ENCODE results near the gene PIK3R6.

PIK3R6 gene

DNA sequence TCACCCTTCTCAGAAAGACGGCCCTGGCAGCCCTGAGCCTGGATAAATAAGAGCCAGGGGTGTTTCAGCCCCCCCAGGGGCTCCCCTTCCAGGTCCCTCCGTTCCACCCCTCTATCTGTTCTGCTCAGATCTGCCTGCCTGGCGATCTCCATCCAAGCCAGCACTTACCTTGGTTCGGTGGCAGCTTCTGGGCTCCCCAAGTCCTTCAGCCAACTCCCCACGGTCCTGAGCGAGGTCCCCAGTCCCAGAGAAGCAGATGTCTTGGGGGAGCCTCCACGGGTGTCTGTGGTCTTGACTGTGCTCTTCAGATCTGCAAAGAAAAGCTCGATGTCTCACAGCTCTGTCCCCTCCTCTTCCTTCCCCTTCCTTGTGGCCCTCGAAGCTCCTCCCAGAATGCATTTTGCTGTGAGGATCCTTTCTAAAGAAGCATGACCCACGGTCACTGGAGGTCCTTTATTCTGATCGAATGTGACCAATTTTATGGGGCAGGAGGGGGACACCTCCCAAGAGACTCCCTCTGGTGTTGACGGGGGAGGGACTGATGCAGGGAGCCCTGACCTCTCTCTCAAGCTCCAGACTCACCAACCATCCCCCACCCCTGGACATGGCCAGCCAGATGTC, at the start of gene PIK3R6:
TSS of gene PIK3R6 (minus strand) at position 314 of the 621 bp plus-strand sequence. CDS start 17,880 bp downstream, outside the sequence.
- peak; percentile 15 for DNase-seq

GRCh38 chr17:8916466-8916865, 49.0 kb upstream of the PIK3R6 start:
- DNase-seq: no peak

DNA sequence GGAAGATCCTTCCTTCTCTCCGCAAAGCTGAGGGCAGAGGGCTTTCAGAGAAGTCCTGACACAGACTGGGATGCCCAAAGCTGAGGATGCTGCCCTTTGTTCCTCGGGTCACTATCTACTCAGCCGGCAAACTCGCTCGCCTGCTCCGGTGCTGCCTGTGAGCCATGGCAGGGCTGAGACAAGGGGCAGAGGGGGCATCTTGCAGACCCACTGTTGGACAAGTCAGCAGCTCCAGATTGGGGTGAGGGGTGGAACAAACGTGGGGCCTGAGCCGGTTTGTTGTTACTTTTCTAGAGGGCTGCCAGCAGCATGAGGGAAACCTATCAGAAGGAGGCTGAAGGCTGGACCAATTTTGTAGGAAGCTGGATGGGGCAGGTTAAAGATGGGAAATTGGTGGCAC, 47.1 kb upstream of the PIK3R6 start:
- DNase-seq: no peak

- no peak for DNase-seq
These were observed 46.4 kb upstream of the PIK3R6 start for GRCh38 chr17:8913879-8914278.

DNA sequence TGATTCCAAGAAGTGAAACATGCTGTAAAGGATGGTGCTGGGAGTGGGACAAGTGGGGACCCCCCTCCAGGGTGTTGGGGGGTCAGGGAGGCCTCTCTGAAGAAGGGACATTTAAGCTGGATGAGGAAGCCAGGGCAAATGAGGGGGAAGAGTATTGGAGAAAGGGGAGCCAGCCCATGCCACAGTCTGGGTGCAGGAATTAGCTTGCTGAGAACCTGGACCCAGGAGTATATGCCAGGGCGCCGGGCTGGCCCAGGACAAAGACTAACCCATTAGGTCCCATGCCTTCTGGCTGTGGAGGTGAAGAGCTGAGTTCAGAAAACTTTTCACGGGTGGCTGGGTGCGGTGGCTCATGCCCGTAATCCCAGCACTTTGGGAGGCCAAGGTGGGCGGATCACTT, 45.6 kb upstream of the PIK3R6 start:
- DNase-seq: no peak

DNA sequence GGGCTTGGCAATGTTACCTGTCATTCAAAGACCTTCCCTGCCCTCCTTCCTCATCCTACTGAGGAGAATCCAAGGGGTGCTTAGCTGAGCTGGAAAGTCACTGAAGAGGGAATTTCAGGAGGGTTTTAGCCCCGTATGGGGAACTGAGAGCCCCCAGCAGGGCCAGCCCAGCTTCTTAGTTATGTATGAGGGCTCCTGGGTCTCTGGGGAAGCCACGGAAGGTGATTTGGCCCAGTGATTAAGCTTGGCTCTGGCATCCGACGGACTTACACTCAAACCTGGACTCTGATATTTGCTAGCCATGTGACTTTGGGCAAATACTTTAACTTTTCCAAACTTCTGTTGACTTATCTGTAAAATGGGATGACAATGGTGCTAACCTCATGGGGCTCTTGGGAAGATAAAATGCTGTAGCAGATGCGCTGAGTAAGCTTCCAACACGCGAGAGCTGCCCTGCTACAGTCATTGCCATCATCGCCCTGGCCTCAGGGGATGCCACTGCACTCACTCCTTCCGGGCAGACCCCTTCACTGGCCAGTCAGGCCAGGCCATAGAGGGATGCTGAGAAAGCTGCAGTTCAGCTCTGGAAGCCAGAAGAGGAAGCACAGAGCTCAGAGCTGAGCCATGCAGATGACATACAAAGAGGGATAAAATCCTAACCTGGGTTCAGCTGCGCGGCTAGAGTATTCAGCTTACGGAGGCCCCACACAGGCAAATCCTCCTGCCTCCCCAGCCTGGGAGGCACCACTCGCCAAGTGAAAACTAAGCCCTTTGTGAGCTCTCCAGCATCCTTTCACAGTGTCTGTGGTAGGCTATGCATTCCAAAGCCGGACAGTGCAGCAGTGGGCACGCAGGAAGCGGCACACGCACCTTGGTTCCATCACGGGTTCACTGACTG, 44.9 kb upstream of the PIK3R6 start:
- DNase-seq: no peak

DNA sequence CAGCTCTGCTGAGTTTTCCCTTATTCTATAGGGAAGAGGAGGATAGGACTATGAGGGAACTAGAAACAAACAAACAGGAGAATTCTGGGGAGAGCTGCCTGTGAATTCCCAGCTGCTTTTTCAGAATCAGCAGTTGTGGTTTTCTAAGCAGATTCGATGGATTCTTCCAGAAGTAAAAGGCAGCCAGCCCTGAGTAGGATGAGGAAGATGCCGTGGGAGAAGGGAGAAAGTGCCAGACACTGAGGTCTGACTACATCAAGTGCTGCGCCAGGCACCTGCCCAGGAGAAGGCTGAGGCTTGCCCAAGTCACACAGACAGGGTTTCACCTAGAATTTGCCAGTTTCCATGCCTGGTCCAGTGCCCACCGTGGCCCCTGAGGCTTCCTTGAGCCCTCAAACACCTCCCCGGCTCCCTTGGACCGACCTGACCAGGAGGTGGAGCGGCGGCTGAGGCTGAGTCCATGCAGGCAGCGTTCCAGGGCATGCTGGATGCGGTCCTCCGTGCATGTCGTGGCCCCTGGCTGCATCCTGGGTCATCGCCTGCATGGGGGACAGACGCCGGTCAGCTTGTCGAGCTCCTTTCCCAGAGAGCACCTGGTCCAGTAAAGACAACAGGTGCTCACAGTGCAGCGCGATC, 43.6 kb upstream of the PIK3R6 start:
- no peak for DNase-seq

- DNase-seq: no peak
These were observed 42.3 kb upstream of the PIK3R6 start for GRCh38 chr17:8909586-8910270.

DNA sequence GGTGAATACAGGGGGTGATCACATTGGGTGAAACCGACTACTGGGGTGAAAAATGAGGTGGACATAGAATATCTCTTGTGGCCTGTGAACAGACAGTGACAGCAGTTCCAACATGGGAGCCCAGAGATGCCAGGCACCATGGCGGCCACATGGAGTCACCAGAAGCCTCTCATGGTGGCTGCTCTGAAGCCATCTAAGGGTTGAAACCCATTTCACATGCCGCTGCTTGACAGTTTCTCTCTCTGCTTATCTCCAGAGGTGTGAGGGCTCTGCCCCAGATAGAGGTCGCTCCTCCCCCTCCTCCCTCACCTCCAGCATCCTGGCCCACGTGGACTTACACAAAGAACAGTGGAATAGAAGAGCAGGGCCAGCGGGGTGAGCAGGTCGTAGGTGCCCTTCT, 37.9 kb upstream of the PIK3R6 start:
- no peak for DNase-seq

GRCh38 chr17:8904686-8905085, 37.2 kb upstream of the PIK3R6 start:
- DNase-seq: no peak

- DNase-seq: no peak
These were observed 36.7 kb upstream of the PIK3R6 start for GRCh38 chr17:8904201-8904600.

GRCh38 chr17:8900626-8901585, 33.4 kb upstream of the PIK3R6 start:
- DNase-seq: no peak

GRCh38 chr17:8900207-8900606, 32.7 kb upstream of the PIK3R6 start:
- DNase-seq: no peak

DNA sequence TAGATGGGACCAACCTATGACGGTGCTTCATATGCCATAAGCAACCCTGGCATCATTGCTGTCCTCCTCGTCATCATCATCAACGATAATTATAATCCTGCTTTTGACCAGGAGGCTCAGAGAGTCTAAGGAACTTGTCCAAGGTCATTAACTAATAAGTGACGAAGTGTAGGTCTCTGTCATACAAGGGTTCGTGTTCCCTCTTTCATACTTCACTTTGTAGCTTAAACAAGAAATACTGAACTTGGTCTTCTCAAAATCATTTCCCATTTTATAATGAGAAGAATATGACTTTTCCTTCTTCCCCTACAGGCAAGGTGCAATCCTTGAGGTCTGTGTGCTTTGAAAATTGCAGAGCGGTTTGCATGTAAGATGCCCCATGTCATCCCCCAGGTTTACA, 31.2 kb upstream of the PIK3R6 start:
- DNase-seq: no peak

DNA sequence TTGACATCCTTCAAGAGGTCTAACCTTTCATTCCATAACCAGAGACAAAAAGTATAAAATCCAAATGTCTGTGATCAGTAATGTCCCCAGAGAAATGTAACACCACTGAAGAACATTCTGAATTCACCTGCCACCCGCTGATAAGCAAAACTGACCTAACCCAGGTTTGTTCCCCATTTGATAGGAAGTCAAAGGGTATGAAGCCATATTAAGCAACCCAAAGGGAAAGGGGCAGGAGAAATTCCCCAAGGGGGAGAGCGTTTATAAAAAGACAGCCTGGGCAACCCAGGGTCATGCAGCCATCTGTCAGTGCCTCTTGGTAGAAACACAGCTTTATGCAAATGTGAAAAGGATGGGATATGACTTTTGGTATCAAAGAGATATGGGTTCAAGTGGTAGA, 30.7 kb upstream of the PIK3R6 start:
- DNase-seq: peak; percentile 33

DNA sequence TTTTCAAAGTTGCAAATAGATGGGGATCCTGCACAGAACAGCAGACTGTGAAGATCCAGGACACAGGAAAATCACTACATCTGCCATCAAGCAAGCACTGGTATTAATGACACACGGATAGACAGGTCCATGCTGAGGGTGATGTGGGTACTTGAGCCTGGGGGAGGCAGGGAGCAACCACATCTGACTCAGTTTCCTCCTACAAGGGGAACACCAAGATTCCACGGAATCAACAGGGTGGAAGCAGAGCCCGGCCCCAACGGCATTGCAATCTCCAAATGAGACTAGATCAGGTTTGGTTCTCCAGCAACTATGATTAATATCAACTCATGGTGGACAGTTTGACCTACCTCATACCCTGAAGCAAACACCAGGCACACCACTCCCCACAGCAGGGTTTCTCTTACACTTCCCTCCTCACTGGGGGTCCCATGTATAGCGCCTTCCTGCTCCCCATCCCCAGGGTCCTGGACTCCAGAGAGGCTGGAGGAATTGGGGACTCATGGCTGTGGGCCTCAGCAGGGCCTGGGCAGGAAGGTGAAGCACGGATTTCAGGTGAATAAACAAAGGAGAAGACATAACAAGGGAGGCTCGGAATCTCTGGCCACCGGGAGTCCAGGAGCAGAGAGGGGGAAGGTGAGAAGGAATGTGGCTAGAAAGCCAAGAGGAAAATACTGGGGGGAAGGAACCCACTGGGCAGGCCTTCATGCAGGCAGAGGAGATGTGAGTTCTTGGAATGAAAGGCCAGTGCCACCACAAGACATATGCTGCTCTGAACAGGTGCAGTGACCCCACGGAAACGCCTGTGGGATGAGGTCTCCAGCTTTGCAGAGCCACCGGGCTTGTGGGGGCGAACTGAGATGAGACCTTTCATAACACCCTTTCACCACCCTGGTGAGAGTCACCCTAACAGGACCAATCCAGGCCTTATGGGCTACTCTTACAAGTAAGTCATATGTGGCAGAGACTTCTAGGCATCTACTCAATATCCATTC, 29.5 kb upstream of the PIK3R6 start:
- no peak for DNase-seq

DNA sequence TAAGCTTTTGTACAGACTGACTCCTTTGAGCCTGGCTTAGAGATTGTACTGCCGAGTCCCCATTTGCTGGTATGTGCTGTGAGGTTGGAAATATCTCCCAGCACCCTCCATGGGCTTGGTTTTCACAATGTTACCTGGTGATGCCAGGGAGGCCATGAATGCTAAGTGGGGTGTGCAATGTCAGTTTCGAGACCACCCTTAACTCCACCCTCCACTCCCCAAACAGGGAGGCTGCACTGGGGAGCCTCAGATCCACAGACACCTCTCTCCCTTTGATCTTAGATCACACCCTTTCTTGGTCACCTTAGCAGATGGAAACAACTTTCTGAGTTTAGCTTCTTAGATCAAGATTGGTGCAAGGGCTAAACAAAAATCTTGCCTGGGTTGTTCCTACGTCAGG, 28.6 kb upstream of the PIK3R6 start:
- DNase-seq: no peak

GRCh38 chr17:8894673-8895578, 27.5 kb upstream of the PIK3R6 start:
- DNase-seq: peak; percentile 92

GRCh38 chr17:8894202-8894671, 26.8 kb upstream of the PIK3R6 start:
- no peak for DNase-seq
